MM.1S (cell line): ENCODE data around the gene CALU.
A peak's percentile ranks its signal among the peaks of the same experiment; 100 is the strongest.

ENCODE experiments used
- CTCF ChIP-seq: fragments of 300-600 bp; sonication (generic); IDR thresholded peaks from 2 replicates; pipeline ENCODE4 v1.5.1; 2016; ENCODE audit warnings: antibody characterized with exemption, low read length, mixed read lengths
- EZH2 ChIP-seq: fragments of 300-600 bp; sonication (generic); optimal IDR thresholded peaks from 2 replicates; pipeline ENCODE3; 2017; ENCODE audit warnings: low read depth, mild to moderate bottlenecking, antibody characterized with exemption, low read length, mixed read lengths
- EZH2phosphoT487 ChIP-seq: fragments of 300-600 bp; sonication (generic); IDR thresholded peaks from 2 replicates; pipeline ENCODE4 v1.6.1; 2018; ENCODE audit warnings: antibody characterized with exemption, low read length

- 0 out of 2 replicates have a peak, but pooled peaks have one; percentile 7 for TF ChIP-seq CTCF
- no peak for TF ChIP-seq EZH2
- no peak for TF ChIP-seq EZH2phosphoT487
Observed at GRCh38 chr7:128732521-128733277, 6.5 kb upstream of the CALU start.
